ENCODE measurements around the gene SRP72. TPM values are rescaled to one million over a fixed set of nuclear protein-coding genes. Genes with fewer than 3 reads are reported as not detected.
"Not testable (repeated sequence)": the region's sequence is repeated elsewhere in the genome, so short reads cannot be mapped to it uniquely, and the experiment has no call there.

Gene SRP72
- total RNA-seq, 1 donor from 2014 or later, result 30.5 TPM

GRCh38 chr4:56463711-56464110 lies 3.7 kb upstream of the SRP72 start:
- DNase-seq, result no peak
- ATAC-seq (ENCODE audit: poor library complexity), result no peak
- intact Hi-C loops (cut with DNase I), result no loop called here

- ATAC-seq (ENCODE audit: poor library complexity), result no peak
- DNase-seq, result no peak
- intact Hi-C loops (cut with DNase I), result no loop called here
These were observed 2.8 kb upstream of the SRP72 start for GRCh38 chr4:56464581-56464980.

DNA sequence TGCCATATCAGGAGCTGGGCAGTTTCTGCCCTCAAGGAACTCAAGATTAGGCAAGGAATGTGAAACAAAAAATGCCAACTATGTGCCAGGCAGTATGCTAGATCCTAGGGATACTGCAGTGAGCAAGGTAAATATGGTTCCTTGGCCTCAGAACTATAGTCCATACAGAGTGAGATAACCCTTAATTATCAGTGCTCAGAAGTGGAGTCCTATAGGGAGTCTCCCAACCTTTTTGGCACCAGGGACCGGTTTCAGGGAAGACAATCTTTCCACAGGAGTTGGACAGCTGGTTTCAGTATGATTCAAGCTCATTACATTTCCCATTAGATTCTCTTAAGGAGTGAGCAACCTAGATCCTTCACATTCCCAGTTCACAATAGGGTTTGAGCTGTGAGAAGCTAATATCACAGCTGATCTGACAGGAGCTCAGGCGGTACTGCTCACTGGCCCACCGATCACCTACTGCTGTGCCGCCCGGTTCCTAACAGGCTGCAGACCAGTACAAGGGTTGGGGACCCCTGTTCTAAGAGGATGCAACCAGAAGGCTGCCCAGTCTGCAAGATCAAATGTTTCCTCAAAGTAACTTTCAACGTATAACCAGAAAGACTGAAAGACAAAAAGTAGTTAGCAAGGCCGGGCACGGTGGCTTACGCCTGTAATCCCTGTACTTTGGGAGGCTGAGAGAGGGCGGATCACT lies 1.7 kb upstream of the SRP72 start:
- DNase-seq (no peak), ATAC-seq (ENCODE audit: poor library complexity) (no peak)
- intact Hi-C loops (cut with DNase I), result no loop called here

DNA sequence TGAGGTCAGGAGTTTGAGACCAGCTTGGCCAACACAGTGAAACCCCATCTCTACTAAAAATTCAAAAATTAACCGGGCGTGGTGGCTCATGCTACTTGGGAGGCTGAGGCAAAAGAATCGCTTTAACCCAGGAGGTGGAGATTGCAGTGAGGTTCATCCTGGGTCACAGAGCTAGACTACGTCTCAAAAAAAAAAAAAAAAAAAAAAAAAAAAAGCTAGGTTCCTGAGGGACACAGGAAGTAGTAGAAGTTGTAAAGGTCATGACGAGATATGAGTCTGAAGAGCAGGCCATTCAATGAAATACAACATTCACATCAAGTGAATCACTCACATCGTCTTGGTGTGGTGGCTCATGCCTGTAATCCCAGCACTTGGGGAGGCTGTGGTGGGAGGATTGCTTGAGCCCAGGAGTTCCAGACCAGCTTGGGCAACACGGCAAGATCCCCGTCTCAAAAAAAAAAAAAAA lies 1.1 kb upstream of the SRP72 start:
- ATAC-seq (ENCODE audit: poor library complexity), result peak; percentile 4
- DNase-seq; intact Hi-C loops (cut with DNase I): not testable (repeated sequence)

DNA sequence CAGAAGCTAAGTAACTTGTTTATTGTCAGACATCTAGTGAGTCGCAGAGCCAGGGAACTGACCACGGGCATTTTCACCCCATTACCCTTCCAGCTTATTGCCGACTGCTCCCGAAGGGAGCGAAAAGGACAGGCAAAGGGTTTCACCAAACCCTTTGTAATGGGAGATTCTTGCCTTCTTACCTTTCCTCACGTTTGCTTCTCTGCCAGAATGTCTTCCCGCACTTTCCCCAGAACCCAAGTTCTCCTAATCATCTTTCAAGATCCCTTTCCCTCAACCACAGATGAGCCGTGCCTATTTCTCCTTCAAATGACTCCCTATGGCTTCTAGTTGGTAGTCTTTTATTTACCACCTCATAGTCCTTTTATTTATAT lies 520 bp upstream of the SRP72 start:
- intact Hi-C loops (cut with DNase I), result no loop called here
- DNase-seq (no peak), ATAC-seq (ENCODE audit: poor library complexity) (no peak)

GRCh38 chr4:56468097-56468422 lies 643 bp downstream of the SRP72 start:
- intact Hi-C loops (cut with DNase I), result no loop called here
- DNase-seq (no peak), ATAC-seq (ENCODE audit: poor library complexity) (peak; percentile 54)

DNA sequence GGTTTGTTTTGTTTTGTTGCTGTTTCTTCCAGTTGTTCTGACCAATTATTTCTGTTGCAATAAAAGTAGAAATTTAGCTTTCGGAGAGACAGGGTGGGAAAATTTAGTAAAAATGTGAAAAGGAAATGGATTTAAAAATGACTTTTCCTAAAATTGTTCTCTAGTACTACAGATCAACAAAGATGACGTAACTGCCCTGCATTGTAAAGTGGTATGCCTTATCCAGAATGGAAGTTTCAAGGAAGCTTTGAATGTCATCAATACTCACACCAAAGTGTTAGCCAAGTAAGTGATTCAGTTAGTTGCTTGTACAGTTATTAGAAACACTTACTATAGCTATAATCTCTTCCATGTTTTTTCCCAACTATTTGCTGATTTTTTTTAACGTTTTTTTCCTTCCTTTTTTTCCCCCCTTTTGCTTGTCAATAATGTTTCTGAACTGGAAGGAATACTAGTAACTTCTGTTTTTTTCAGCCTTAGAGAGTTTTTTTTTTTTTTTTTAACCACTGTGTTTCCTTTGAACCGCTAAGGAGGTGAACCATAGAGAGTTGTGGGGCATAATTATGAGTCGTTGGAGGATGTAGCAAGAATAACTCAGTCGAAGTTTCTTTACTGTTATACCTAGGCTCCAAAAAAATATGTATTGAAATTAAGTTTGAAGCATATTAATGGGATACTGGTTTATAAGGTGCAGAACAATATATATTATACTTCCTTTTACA lies 2.2 kb downstream of the SRP72 start:
- ATAC-seq (ENCODE audit: poor library complexity), result no peak
- DNase-seq, result no peak
- intact Hi-C loops (cut with DNase I), result no loop called here

DNA sequence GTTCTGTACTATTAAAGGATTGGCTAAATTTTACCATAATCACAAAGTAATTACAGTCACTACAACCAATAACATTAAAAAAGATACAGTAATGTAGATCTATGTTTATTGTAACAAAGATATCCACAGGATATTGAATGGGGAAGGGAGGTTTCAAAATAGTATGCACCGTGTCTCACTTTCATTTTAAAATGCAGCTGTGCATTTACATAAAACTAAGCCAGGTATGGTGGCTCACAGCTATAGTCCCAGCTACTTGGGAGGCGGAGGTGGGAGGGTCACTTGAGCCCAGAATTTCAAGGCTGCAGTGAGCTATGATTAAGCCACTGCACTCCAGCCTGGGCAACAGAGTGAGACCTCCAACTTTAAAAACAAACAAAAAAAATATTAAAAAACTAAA lies 8.5 kb downstream of the SRP72 start:
- intact Hi-C loops (cut with DNase I), result no loop called here
- ATAC-seq (ENCODE audit: poor library complexity) (no peak), DNase-seq (no peak)

- DNase-seq (no peak), ATAC-seq (ENCODE audit: poor library complexity) (no peak)
- intact Hi-C loops (cut with DNase I), result no loop called here
These were observed 9.8 kb downstream of the SRP72 start for GRCh38 chr4:56477192-56477702.

DNA sequence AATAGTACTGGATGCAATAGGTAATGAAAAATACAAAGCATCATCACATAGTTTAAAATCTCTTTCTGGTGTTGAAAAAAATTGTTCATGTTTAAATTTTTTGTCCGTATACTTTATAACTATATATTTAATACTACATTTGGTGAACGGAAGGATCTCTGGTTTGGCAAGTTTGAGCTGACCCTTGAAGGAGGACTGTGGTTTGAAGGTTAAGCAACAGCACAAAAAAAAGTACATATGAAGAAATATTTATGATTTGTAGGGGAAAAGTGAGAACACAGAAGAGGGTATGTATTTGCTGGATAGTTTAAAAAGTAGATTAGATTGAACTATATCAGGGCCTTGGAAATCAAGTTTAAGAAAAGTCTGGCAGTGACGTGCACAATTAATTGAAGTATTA lies 13.3 kb downstream of the SRP72 start:
- intact Hi-C loops (cut with DNase I), result no loop called here
- ATAC-seq (ENCODE audit: poor library complexity), result no peak
- DNase-seq, result no peak

DNA sequence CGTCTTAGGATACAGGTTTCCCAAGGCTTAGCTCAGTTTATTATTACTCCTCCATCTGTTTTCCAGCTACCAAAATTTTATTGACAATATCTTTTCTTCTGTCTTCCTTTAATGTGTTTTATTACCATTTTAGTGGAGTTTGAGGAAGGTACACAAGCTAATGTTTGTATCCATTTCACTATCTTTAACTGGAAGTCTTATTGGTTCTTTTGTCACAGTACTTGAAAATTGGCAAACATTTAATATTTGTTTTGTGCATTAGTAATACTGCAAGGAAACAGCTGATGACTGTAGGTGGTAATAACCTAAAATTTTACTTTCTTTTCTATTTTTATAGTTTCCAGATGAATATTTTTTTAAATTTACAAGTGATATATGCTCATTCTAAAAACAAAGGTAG lies 28.8 kb downstream of the SRP72 start:
- ATAC-seq (ENCODE audit: poor library complexity) (no peak), DNase-seq (no peak)
- intact Hi-C loops (cut with DNase I), result no loop called here

DNA sequence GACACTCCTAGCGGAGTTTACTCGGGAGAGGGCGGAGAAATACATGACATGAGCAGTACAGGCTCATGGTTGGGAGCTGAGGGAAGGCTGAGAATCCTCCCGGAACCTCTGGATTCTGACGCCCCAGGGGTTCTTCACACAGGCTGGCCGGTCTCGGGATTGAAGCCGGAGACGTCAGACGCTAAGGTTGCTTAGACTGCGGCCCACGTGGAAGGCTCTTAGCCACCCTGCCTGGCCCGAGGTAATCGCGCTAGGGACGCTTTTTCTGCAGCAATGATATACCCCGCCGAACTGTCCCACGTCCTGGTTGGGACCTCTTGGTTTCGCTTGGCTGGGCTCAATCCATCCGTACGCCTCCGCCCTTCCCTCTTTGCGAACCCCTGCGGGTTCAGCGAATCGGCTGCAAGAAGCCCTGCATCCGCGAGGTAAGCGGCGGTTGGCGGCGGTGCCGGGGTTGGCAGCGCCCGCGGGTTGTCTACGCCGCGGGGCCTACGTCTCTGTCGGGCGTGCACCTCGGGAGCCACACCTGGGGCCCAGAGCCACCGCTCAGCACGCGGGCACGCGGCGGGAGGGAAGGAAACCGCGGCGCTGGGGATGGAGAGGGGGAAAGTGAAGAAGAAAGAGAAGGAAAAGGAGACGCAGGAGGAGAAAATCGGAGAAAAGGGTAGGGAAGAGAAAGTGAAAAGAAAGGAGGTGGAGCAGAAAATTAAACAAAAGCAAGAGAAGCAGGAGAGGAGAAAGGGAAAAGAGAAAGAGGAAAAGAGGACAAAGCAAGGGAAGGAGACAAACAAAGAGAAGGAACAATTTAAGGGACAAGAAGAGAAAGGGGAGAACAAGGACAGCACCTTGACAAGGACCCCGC lies 38.1 kb downstream of the SRP72 start, which contains the start of gene ARL9:
ARL9 (plus strand) TSS at position 523 of the 862 bp plus-strand sequence; CDS start at position 595, 72 bp downstream.
- DNase-seq, result peak; percentile 63
- peak; percentile 78 for ATAC-seq (ENCODE audit: poor library complexity)
- intact Hi-C loops (cut with DNase I), result no loop called here

DNA sequence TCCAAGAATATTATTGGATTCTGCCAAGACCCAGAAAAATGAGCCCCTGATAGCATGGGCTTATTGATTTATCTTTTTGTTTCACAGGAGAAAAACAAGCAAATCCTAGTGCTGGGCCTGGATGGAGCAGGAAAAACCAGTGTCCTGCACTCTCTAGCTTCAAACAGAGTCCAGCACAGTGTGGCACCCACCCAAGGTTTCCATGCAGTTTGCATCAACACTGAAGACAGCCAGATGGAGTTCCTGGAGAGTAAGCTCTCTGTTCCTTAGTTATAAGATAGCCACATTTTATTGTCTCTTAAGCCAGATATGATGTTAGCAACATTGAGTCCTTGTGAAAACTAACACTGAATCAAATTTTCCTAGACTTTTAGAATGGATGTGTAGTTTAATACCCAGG lies 43.7 kb downstream of the SRP72 start:
- intact Hi-C loops (cut with DNase I), result no loop called here
- ATAC-seq (ENCODE audit: poor library complexity), result no peak
- no peak for DNase-seq

GRCh38 chr4:56512166-56512565 lies 44.7 kb downstream of the SRP72 start:
- ATAC-seq (ENCODE audit: poor library complexity), result no peak
- no peak for DNase-seq
- intact Hi-C loops (cut with DNase I), result no loop called here

DNA sequence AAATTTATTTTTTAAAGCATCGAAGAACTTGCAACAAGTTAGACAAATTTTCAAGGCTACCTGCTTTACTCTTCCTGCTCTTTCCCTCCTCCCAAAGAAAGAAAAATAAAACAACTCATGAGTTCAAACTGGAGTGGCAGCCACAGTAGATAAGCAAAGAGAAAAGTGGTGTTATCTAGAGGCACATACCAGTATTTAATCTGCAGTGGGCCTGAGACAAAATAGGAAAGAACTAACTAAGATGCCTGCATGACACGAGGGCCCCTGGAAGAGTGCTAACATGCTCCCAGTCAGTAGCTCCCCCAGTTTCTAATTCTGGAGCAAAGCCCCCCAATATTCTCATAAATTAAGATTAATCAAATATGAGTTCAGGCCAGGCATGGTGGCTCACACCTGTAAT lies 46.1 kb downstream of the SRP72 start:
- DNase-seq (no peak), ATAC-seq (ENCODE audit: poor library complexity) (no peak)
- intact Hi-C loops (cut with DNase I), result no loop called here

GRCh38 chr4:56530269-56531148 lies 63.1 kb downstream of the SRP72 start:
- DNase-seq, result peak; percentile 92
- intact Hi-C loops (cut with DNase I), result no loop called here
- peak; percentile 98 for ATAC-seq (ENCODE audit: poor library complexity)

GRCh38 chr4:56531149-56531770 lies 63.8 kb downstream of the SRP72 start:
- no peak for ATAC-seq (ENCODE audit: poor library complexity)
- intact Hi-C loops (cut with DNase I), result no loop called here
- no peak for DNase-seq

DNA sequence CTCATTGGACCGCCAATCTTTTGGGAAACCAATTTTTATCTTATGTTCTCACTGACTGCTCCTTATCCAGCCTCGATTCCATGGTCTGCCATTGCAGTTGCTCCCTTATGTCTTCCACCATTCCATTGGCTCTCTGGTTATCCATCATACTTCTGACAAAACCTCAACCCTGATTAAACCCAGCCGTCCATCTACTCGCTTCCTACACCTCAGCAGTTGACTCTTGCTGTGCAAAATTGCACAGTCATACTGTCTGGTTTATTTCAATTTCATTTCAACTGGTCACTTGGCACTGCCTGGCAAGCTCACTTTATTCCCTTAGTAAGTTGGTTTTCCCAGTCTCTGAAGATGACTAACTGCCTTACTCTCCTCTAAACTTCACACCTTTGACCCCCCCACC lies 64.4 kb downstream of the SRP72 start:
- intact Hi-C loops (cut with DNase I), result no loop called here
- no peak for DNase-seq
- no peak for ATAC-seq (ENCODE audit: poor library complexity)

All from Right ventricle myocardium superior (tissue), 1 donor.